Neutrophil (primary cell): ENCODE data around the gene EXOSC9.

Experiments
- H3K27ac ChIP-seq: fragments of 200-600 bp; sonication (generic); 2 replicates; pipeline ENCODE4 v1.5.1; 2016; ENCODE audit warnings: mild to moderate bottlenecking, moderate library complexity
- H3K27me3 ChIP-seq: fragments of 200-600 bp; sonication (generic); 2 replicates; pipeline ENCODE4 v1.6.0; 2016; ENCODE audit warnings: mild to moderate bottlenecking
- H3K36me3 ChIP-seq: fragments of 200-600 bp; sonication (generic); 2 replicates; pipeline ENCODE4 v1.5.1; 2017
- H3K4me1 ChIP-seq, 2 experiments: fragments of 200-600 bp in 1 of 2; sonication (generic) in 1 of 2; 1 replicate in 1 of 2; 2 replicates in 1 of 2; pipeline versions ENCODE4 v1.5.1 to v1.6.1; 2013 to 2016; ENCODE audit warnings: low read depth in 1 of 2, low read length in 1 of 2, mild to moderate bottlenecking in 1 of 2, moderate library complexity in 1 of 2; ENCODE audit not compliant: control insufficient read depth in 1 of 2, insufficient read depth in 1 of 2
- H3K4me3 ChIP-seq, 2 experiments: fragments of 200-600 bp in 1 of 2; sonication (generic) in 1 of 2; 1 replicate in 1 of 2; 2 replicates in 1 of 2; pipeline ENCODE4 v1.5.1; 2013 to 2016; ENCODE audit warnings: low read depth in 1 of 2, low read length in 1 of 2, mild to moderate bottlenecking in 1 of 2, moderate library complexity in 1 of 2
- H3K9me3 ChIP-seq: fragments of 200-600 bp; sonication (generic); 2 replicates; pipeline ENCODE4 v1.5.1; 2016
- TF ChIP-seq, protein P1 (sequence below): fragments of 200-600 bp; sonication (generic); IDR thresholded peaks from 2 replicates; pipeline ENCODE4 v1.5.1; 2016; ENCODE audit warnings: antibody characterized with exemption

EXOSC9 gene

DNA sequence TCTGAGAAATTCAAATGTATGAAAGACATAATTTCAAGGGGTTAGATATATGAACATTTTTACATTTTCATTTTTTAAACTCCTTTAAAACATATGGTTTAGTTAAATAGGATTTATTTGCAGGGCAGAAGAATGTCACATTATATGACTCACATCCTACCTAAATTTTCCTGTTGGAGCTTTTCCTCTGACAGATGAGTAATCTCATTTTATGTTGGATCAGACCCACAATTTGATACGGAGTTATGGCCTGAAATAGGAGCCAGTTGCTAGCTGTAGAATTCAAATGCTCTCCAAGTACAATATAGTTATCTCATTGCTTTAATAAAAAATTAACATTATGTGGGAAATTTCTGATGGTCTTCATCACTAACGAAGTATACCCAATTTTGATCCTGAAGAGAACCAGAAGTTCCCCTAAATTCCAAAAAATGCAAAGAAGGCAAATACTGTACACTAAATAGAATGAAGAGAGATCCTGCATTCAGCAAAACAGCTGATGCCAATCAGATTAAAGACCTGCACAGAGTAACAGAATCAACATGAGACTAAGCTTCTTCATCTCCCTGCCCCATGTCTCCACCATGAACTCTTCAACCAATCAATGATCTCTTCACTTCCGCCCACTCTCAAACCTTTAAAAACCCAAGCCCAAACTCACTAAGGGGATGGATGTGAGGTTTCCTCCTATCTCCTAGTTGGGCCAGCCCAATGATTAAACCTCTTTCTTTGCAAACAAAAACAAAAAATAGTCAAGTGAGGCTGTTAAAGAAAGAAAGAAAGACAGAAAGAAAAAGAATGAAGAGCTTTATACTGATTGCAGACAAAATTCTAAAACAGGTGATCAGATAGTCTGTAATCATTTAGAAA, 10.9 kb upstream of the EXOSC9 start:
- Histone ChIP-seq H3K36me3 (no peaks in the 10 kb centered on the region), H3K9me3 (no peaks in the 10 kb centered on the region), H3K4me3 (no peak overlapping the region), H3K27ac (no peak overlapping the region), H3K4me1 (no peaks in the 10 kb centered on the region), H3K27me3 (peaks cover 67% of the 10 kb centered on the region)
- TF ChIP-seq, protein P1, sequence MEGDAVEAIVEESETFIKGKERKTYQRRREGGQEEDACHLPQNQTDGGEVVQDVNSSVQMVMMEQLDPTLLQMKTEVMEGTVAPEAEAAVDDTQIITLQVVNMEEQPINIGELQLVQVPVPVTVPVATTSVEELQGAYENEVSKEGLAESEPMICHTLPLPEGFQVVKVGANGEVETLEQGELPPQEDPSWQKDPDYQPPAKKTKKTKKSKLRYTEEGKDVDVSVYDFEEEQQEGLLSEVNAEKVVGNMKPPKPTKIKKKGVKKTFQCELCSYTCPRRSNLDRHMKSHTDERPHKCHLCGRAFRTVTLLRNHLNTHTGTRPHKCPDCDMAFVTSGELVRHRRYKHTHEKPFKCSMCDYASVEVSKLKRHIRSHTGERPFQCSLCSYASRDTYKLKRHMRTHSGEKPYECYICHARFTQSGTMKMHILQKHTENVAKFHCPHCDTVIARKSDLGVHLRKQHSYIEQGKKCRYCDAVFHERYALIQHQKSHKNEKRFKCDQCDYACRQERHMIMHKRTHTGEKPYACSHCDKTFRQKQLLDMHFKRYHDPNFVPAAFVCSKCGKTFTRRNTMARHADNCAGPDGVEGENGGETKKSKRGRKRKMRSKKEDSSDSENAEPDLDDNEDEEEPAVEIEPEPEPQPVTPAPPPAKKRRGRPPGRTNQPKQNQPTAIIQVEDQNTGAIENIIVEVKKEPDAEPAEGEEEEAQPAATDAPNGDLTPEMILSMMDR = no peak

DNA sequence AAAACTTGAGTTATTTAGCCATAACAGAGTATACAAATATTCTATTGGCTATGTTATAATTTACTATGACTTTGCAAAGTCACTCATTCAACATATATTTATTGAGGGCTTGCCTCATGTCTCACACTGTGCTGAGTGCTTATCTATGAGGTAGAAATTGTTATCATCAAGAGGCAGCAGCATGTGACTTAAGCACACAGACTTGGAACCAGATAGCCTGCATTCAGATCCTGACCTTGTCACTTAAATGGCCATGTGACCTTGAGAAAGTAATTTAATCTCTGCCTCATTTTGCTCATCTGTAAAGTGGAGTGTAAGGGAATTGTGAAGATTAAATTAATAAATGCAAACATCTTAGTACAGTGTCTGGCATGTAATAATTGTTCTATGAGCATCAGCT, 10.1 kb upstream of the EXOSC9 start:
- TF ChIP-seq, protein P1 = no peak
- Histone ChIP-seq H3K27me3 (peaks cover 70% of the 10 kb centered on the region), H3K9me3 (no peaks in the 10 kb centered on the region), H3K4me3 (no peak overlapping the region), H3K27ac (no peak overlapping the region), H3K36me3 (no peaks in the 10 kb centered on the region), H3K4me1 (no peaks in the 10 kb centered on the region)

DNA sequence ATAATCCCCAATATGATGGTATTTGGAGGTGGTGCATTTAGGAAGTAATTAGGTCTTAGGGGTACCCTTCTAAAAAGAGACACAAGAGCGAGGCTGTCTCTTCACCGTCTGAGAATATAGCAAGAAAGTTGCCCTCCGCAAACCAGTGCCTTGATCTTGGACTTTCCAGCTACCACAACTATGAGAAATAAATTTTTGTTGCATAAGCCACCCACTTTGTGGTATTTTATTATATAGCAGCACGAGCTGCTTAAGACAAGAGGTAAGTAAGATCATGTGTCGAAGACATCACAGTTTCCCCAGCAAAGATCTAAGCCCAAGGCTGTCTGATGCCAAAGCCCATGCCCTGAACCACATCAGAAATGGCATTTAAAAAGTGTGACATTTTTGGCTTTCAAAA, 9.6 kb upstream of the EXOSC9 start:
- Histone ChIP-seq H3K27ac (no peak overlapping the region), H3K9me3 (no peaks in the 10 kb centered on the region), H3K36me3 (no peaks in the 10 kb centered on the region), H3K4me3 (no peak overlapping the region), H3K4me1 (no peaks in the 10 kb centered on the region), H3K27me3 (peaks cover 75% of the 10 kb centered on the region)
- TF ChIP-seq, protein P1 = no peak

DNA sequence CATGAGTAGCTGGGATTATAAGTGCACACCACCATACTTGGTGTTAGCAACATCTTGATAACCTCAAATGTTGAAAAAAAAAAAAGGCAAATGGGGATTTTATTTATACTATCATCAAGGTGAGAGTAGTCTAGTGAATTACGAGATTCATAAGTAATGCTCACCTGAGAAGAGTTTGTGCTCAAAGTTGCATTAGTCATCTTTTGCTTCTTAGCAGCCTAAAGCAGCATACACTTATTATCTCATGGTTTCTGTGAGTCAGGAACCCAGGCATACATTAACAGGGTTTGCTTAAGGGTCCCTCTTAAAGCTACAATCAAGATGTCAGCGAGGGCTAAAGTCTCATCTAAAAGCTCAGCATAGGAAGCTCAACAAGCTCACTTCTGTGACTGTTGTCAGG, 8.2 kb upstream of the EXOSC9 start:
- H3K4me1 ChIP-seq = no peaks in the 10 kb centered on the region
- H3K27ac ChIP-seq = no peak overlapping the region
- H3K36me3 ChIP-seq = no peaks in the 10 kb centered on the region
- H3K27me3 ChIP-seq = peaks cover 84% of the 10 kb centered on the region
- no peaks in the 10 kb centered on the region for H3K9me3 ChIP-seq
- no peak overlapping the region for H3K4me3 ChIP-seq
- TF ChIP-seq, protein P1 = no peak

DNA sequence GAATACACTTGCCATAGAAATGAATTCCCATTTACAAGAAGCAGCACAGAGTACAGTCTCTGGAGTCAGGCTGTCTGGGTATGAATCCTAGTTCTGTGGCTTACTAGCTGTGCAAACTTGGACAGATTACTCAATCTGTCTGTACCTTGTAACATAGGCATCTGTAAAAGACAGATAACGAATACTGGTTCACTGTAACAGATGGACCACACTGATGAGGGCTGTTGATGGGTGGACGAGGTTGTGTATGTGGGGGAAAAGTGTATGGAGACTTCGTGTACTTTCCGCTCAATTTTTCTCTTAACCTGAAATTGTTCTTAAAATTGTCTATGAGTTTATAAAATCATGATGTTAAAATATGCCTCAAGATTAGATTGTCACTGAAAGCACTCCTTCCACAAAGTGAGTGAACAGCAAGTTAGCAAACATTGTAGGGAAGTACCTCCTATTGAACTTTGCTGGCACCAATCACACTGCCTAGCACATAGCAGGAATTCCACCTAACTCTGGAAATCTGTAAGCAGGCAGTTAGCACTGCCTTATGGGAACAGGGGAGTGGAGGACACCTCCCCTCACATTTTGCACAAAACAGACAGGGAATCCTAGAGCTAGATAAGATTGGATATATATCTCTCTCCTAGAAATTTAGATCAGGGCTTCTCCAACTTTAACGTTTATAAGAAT, 6.5 kb upstream of the EXOSC9 start:
- Histone ChIP-seq H3K4me3 (no peak overlapping the region), H3K27me3 (peaks cover 71% of the 10 kb centered on the region), H3K36me3 (no peaks in the 10 kb centered on the region), H3K9me3 (no peaks in the 10 kb centered on the region), H3K4me1 (no peaks in the 10 kb centered on the region), H3K27ac (no peak overlapping the region)
- TF ChIP-seq, protein P1 = no peak
